K562 (cell line): ENCODE results near the gene SETD5. TPM values are rescaled to one million over a fixed set of nuclear protein-coding genes. Genes with fewer than 3 reads are reported as not detected.

ENCODE experiments used
- BHLHE40 ChIP-seq: IDR thresholded peaks from 2 replicates; pipeline ENCODE4 v1.6.1; 2011; ENCODE audit warnings: low read length, improper control_type of control experiment
- CBFB ChIP-seq: sonication (generic); formaldehyde crosslinking; IDR thresholded peaks from 2 replicates; pipeline ENCODE4 v1.4.0; 2020; ENCODE audit warnings: mild to moderate bottlenecking, missing genetic modification reagents
- CCAR2 ChIP-seq: fragments of 200-400 bp; formaldehyde crosslinking; IDR thresholded peaks from 2 replicates; pipeline ENCODE4 v1.6.1; 2017; ENCODE audit warnings: mild to moderate bottlenecking, low read depth, low read length
- CEBPZ ChIP-seq: fragments of 150-350 bp; IDR thresholded peaks from 2 replicates; pipeline ENCODE4 v1.6.1; 2014; ENCODE audit warnings: low read depth, mild to moderate bottlenecking, low read length, borderline replicate concordance
- CREBBP ChIP-seq: IDR thresholded peaks from one replicate; pipeline ENCODE4 v1.6.1; 2012; ENCODE audit warnings: low read depth, mild to moderate bottlenecking, control low read depth, inconsistent platforms, low read length
- EHMT2 ChIP-seq: fragments of 450-650 bp; IDR thresholded peaks from 2 replicates; pipeline ENCODE4 v1.6.1; 2018; ENCODE audit warnings: antibody characterized with exemption
- FOXJ2 ChIP-seq: fragments of 200-800 bp; sonication (Bioruptor generic); IDR thresholded peaks from 2 replicates; pipeline ENCODE4 v1.6.1; 2016; ENCODE audit warnings: missing genetic modification characterization, missing compliant biosample characterization
- HMG20B ChIP-seq: fragments of 250-450 bp; sonication (Bioruptor Pico); IDR thresholded peaks from 2 replicates; pipeline ENCODE4 v1.5.0; 2021; ENCODE audit warnings: mild to moderate bottlenecking
- HSF4 ChIP-seq: fragments of 250-450 bp; sonication (Bioruptor Pico); IDR thresholded peaks from 2 replicates; pipeline ENCODE4 v2.1.2; 2022; ENCODE audit warnings: mild to moderate bottlenecking, moderate library complexity, borderline replicate concordance
- MNT ChIP-seq, 2 experiments: fragments of 450-650 bp; conservative IDR thresholded peaks; 2 replicates each; pipeline ENCODE4 v1.6.1; 2017; ENCODE audit warnings: mild to moderate bottlenecking in 2 of 2, moderate library complexity in 2 of 2
- NR2F6 ChIP-seq: fragments of 450-650 bp; formaldehyde crosslinking; IDR thresholded peaks from 2 replicates; pipeline ENCODE4 v1.4.0; 2020; ENCODE audit warnings: mild to moderate bottlenecking
- PCBP1 ChIP-seq: fragments of 200-400 bp; formaldehyde crosslinking; IDR thresholded peaks from 2 replicates; pipeline ENCODE4 v1.6.1; 2018; ENCODE audit warnings: mild to moderate bottlenecking, low read depth, low read length; ENCODE audit not compliant: poor library complexity, severe bottlenecking
- PPARD ChIP-seq: fragments of 250-450 bp; sonication (Bioruptor Pico); IDR thresholded peaks from 2 replicates; pipeline ENCODE4 v1.8.0; 2022; ENCODE audit warnings: inconsistent platforms, mild to moderate bottlenecking, moderate library complexity
- PRPF4 ChIP-seq: fragments of 200-400 bp; formaldehyde crosslinking; IDR thresholded peaks from one replicate; pipeline ENCODE4 v1.6.1; 2017; ENCODE audit warnings: low read length, low read depth, mild to moderate bottlenecking; ENCODE audit not compliant: insufficient read depth, poor library complexity, severe bottlenecking
- SIRT6 ChIP-seq: IDR thresholded peaks from one replicate; pipeline ENCODE4 v1.6.1; 2012; ENCODE audit warnings: low read depth, mild to moderate bottlenecking, control low read depth, inconsistent platforms, low read length, moderate library complexity
- SNRNP70 ChIP-seq: fragments of 200-400 bp; formaldehyde crosslinking; optimal IDR thresholded peaks from 2 replicates; pipeline ENCODE3; 2017; ENCODE audit warnings: low read depth, low read length
- STAT5A ChIP-seq: IDR thresholded peaks from 2 replicates; pipeline ENCODE4 v1.6.1; 2012; ENCODE audit warnings: low read length, inconsistent platforms, borderline replicate concordance
- TAF15 ChIP-seq: fragments of 200-400 bp; formaldehyde crosslinking; IDR thresholded peaks from 2 replicates; pipeline ENCODE4 v1.6.1; 2017; ENCODE audit warnings: mild to moderate bottlenecking, low read depth, low read length, moderate library complexity
- TCF3 ChIP-seq: sonication (generic); formaldehyde crosslinking; IDR thresholded peaks from 2 replicates; pipeline ENCODE4 v1.4.0; 2020; ENCODE audit warnings: mild to moderate bottlenecking, missing genetic modification reagents
- TSC22D4 ChIP-seq: fragments of 450-650 bp; IDR thresholded peaks from 2 replicates; pipeline ENCODE4 v1.6.1; 2016; ENCODE audit warnings: missing genetic modification characterization, missing biosample characterization, control low read depth
- ZNF184 ChIP-seq: sonication (generic); formaldehyde crosslinking; IDR thresholded peaks from 2 replicates; pipeline ENCODE4 v1.5.0; 2020; ENCODE audit warnings: missing genetic modification reagents
- ZNF398 ChIP-seq: fragments of 250-450 bp; sonication (Bioruptor Pico); IDR thresholded peaks from 2 replicates; pipeline ENCODE4 v1.8.0; 2021; ENCODE audit warnings: moderate library complexity, mild to moderate bottlenecking, inconsistent platforms
- polyA plus RNA-seq, 8 experiments: library from polyadenylated mRNA; depleted of rRNA in 4 of 8; stranded (reverse) in 5 of 8; unstranded in 3 of 8; fragments of >200 nt; fragmentation: Nextera tagmentation in 2 of 8; fragmentation: Illumina TruSeq in 1 of 8; extraction: Ambion mirVana in 2 of 8; extraction: Trizol in 1 of 8; gene quantifications; 2 replicates each; pipeline versions ENCODE4 v1.2.1 to v1.2.3, GENCODE V29; 2011 to 2014; ENCODE audit warnings: inconsistent platforms in 1 of 8, missing spikeins in 1 of 8
- total RNA-seq, 7 experiments: library from RNA; depleted of rRNA in 6 of 7; stranded (reverse); fragments of >200 nt in 6 of 7; fragmentation: Illumina TruSeq in 2 of 7; extraction: Trizol in 2 of 7; gene quantifications; 2 replicates each; pipeline versions ENCODE4 v1.2.1 to v1.2.3, GENCODE V29; 2011 to 2021; ENCODE audit warnings: low replicate concordance in 1 of 7

The SETD5 gene
- total and polyA plus RNA-seq, 9 of the 15 experiments (the other 6 are each of a cell fraction or from before 2014, with no cell fraction given) = 20.8 to 135 (median 87.2) TPM

GRCh38 chr3:9396632-9397331 lies 633 bp upstream of the SETD5 start (continued):
- TF ChIP-seq MNT (conservative IDR thresholded peaks at IDR 0.05) (peak; percentile 6 to 95; a peak in 3 of 4 replicates), STAT5A (peak; percentile 7; the same call in 1 of the 2 replicates), TSC22D4 (tag) (no peak), CEBPZ (peak; percentile 60), CCAR2 (no peak), ZNF398 (CRISPR knock-in tag) (no peak), PRPF4 (peak; percentile 98), CREBBP (no peak), NR2F6 (CRISPR knock-in tag) (peak; percentile 70; the same call in 1 of the 2 replicates), HSF4 (CRISPR knock-in tag) (no peak), FOXJ2 (tag) (peak; percentile 64; the same call in 1 of the 2 replicates), PPARD (CRISPR knock-in tag) (no peak), SNRNP70 (peak; percentile 80), EHMT2 (no peak), ZNF184 (CRISPR knock-in tag) (no peak), PCBP1 (peak; percentile 99), HMG20B (CRISPR knock-in tag) (no peak), CBFB (CRISPR knock-in tag) (no peak), BHLHE40 (peak; percentile 96), TAF15 (peak; percentile 88), TCF3 (CRISPR knock-in tag) (no peak; the same call in 1 of the 2 replicates), SIRT6 (peak; percentile 44)
